Activated naive CD8-positive, alpha-beta T cell treated with anti-CD3 and anti-CD28 coated beads, Interleukin-2, amount 50 U/mL, for 24 hours (primary cell): ENCODE results near the gene ODC1.

Experiments used
- ATAC-seq: fragments of 150-1000 bp; cut with Tn5 transposase; one replicate; pipeline ENCODE4 v1.10.0; 2021
- DNase-seq: peaks from one replicate; pipeline ENCODE4 v3.0.0; 2021
- H3K27ac Mint-ChIP-seq: one replicate; pipeline ENCODE4 v1.8.0; 2021; ENCODE audit warnings: mild to moderate bottlenecking, mixed read lengths
- H3K27me3 Mint-ChIP-seq: one replicate; pipeline ENCODE4 v1.8.0; 2021; ENCODE audit warnings: mixed read lengths
- H3K36me3 Mint-ChIP-seq: one replicate; pipeline ENCODE4 v1.8.0; 2021; ENCODE audit warnings: low read depth, mixed read lengths
- H3K4me1 Mint-ChIP-seq: one replicate; pipeline ENCODE4 v1.8.0; 2021; ENCODE audit warnings: mixed read lengths
- H3K4me3 Mint-ChIP-seq: one replicate; pipeline ENCODE4 v1.8.0; 2021; ENCODE audit warnings: mild to moderate bottlenecking, moderate library complexity, mixed read lengths
- H3K9me3 Mint-ChIP-seq: one replicate; pipeline ENCODE4 v1.8.0; 2021; ENCODE audit warnings: mixed read lengths

The ODC1 gene

GRCh38 chr2:10426726-10427617 lies 21.2 kb downstream of the ODC1 start:
- Mint-ChIP-seq H3K4me3 (no peak overlapping the region), H3K4me1 (peaks cover under 1% of the 10 kb centered on the region), H3K27ac (no peak overlapping the region), H3K9me3 (no peaks in the 10 kb centered on the region), H3K36me3 (peaks cover 11% of the 10 kb centered on the region), H3K27me3 (peaks cover 8% of the 10 kb centered on the region)
- no peak for DNase-seq
- no peak for ATAC-seq

GRCh38 chr2:10425699-10426098 lies 22.4 kb downstream of the ODC1 start:
- DNase-seq: no peak
- no peak for ATAC-seq
- H3K9me3 Mint-ChIP-seq: no peaks in the 10 kb centered on the region
- H3K27ac Mint-ChIP-seq: no peak overlapping the region
- H3K4me3 Mint-ChIP-seq: no peak overlapping the region
- H3K4me1 Mint-ChIP-seq: no peaks in the 10 kb centered on the region
- peaks cover 11% of the 10 kb centered on the region for H3K36me3 Mint-ChIP-seq
- H3K27me3 Mint-ChIP-seq: no peaks in the 10 kb centered on the region

- Mint-ChIP-seq H3K9me3 (no peaks in the 10 kb centered on the region), H3K27ac (no peak overlapping the region), H3K4me1 (no peaks in the 10 kb centered on the region), H3K4me3 (no peak overlapping the region), H3K36me3 (peaks cover 15% of the 10 kb centered on the region), H3K27me3 (no peaks in the 10 kb centered on the region)
- no peak for ATAC-seq
- no peak for DNase-seq
These were observed 23.1 kb downstream of the ODC1 start for GRCh38 chr2:10424916-10425505.

- H3K9me3 Mint-ChIP-seq: no peaks in the 10 kb centered on the region
- peaks cover 20% of the 10 kb centered on the region for H3K36me3 Mint-ChIP-seq
- H3K4me3 Mint-ChIP-seq: no peak overlapping the region
- H3K27me3 Mint-ChIP-seq: no peaks in the 10 kb centered on the region
- H3K4me1 Mint-ChIP-seq: no peaks in the 10 kb centered on the region
- no peak overlapping the region for H3K27ac Mint-ChIP-seq
- ATAC-seq (no peak), DNase-seq (no peak)
These were observed 24.1 kb downstream of the ODC1 start for GRCh38 chr2:10424051-10424450.

- H3K9me3 Mint-ChIP-seq: no peaks in the 10 kb centered on the region
- ATAC-seq (no peak), DNase-seq (no peak)
- no peaks in the 10 kb centered on the region for H3K27me3 Mint-ChIP-seq
- H3K27ac Mint-ChIP-seq: no peak overlapping the region
- H3K4me1 Mint-ChIP-seq: peaks cover 3% of the 10 kb centered on the region
- no peak overlapping the region for H3K4me3 Mint-ChIP-seq
- peaks cover 24% of the 10 kb centered on the region for H3K36me3 Mint-ChIP-seq
These were observed 24.7 kb downstream of the ODC1 start for GRCh38 chr2:10423400-10423774.

- DNase-seq (no peak), ATAC-seq (no peak)
- Mint-ChIP-seq H3K9me3 (no peaks in the 10 kb centered on the region), H3K27me3 (no peaks in the 10 kb centered on the region), H3K4me1 (peaks cover 5% of the 10 kb centered on the region), H3K4me3 (no peak overlapping the region), H3K36me3 (peaks cover 25% of the 10 kb centered on the region), H3K27ac (no peak overlapping the region)
These were observed 25.3 kb downstream of the ODC1 start for GRCh38 chr2:10422732-10423399.

- H3K27ac Mint-ChIP-seq: no peak overlapping the region
- H3K36me3 Mint-ChIP-seq: peaks cover 23% of the 10 kb centered on the region
- H3K4me1 Mint-ChIP-seq: peaks cover 12% of the 10 kb centered on the region
- H3K27me3 Mint-ChIP-seq: no peaks in the 10 kb centered on the region
- no peak for DNase-seq
- ATAC-seq: no peak
- no peak overlapping the region for H3K4me3 Mint-ChIP-seq
- H3K9me3 Mint-ChIP-seq: no peaks in the 10 kb centered on the region
These were observed 25.9 kb downstream of the ODC1 start for GRCh38 chr2:10422251-10422650.

GRCh38 chr2:10419553-10420257 lies 28.4 kb downstream of the ODC1 start:
- Mint-ChIP-seq H3K27ac (no peak overlapping the region), H3K4me1 (peaks cover 12% of the 10 kb centered on the region), H3K36me3 (peaks cover 18% of the 10 kb centered on the region), H3K4me3 (no peak overlapping the region), H3K9me3 (no peaks in the 10 kb centered on the region), H3K27me3 (no peaks in the 10 kb centered on the region)
- DNase-seq (no peak), ATAC-seq (no peak)

- H3K27me3 Mint-ChIP-seq: no peaks in the 10 kb centered on the region
- H3K4me1 Mint-ChIP-seq: peaks cover 18% of the 10 kb centered on the region
- H3K36me3 Mint-ChIP-seq: peaks cover 17% of the 10 kb centered on the region
- no peak overlapping the region for H3K27ac Mint-ChIP-seq
- H3K9me3 Mint-ChIP-seq: no peaks in the 10 kb centered on the region
- DNase-seq: no peak
- no peak for ATAC-seq
- H3K4me3 Mint-ChIP-seq: no peak overlapping the region
These were observed 30.4 kb downstream of the ODC1 start for GRCh38 chr2:10417551-10418335.

GRCh38 chr2:10415640-10416039 lies 32.5 kb downstream of the ODC1 start:
- no peak for ATAC-seq
- DNase-seq: no peak
- peaks cover 23% of the 10 kb centered on the region for H3K36me3 Mint-ChIP-seq
- no peak overlapping the region for H3K4me3 Mint-ChIP-seq
- peaks cover 23% of the 10 kb centered on the region for H3K4me1 Mint-ChIP-seq
- H3K27me3 Mint-ChIP-seq: no peaks in the 10 kb centered on the region
- H3K27ac Mint-ChIP-seq: no peak overlapping the region
- H3K9me3 Mint-ChIP-seq: no peaks in the 10 kb centered on the region

GRCh38 chr2:10415048-10415447 lies 33.1 kb downstream of the ODC1 start:
- Mint-ChIP-seq H3K9me3 (no peaks in the 10 kb centered on the region), H3K27me3 (no peaks in the 10 kb centered on the region), H3K27ac (no peak overlapping the region), H3K36me3 (peaks cover 23% of the 10 kb centered on the region), H3K4me3 (no peak overlapping the region), H3K4me1 (peaks cover 29% of the 10 kb centered on the region)
- ATAC-seq (no peak), DNase-seq (no peak)

GRCh38 chr2:10414591-10414990 lies 33.5 kb downstream of the ODC1 start:
- no peaks in the 10 kb centered on the region for H3K9me3 Mint-ChIP-seq
- DNase-seq: no peak
- ATAC-seq: no peak
- H3K36me3 Mint-ChIP-seq: peaks cover 22% of the 10 kb centered on the region
- no peaks in the 10 kb centered on the region for H3K27me3 Mint-ChIP-seq
- H3K27ac Mint-ChIP-seq: no peak overlapping the region
- no peak overlapping the region for H3K4me3 Mint-ChIP-seq
- peaks cover 33% of the 10 kb centered on the region for H3K4me1 Mint-ChIP-seq

GRCh38 chr2:10413991-10414451 lies 34.1 kb downstream of the ODC1 start:
- Mint-ChIP-seq H3K4me1 (peaks cover 39% of the 10 kb centered on the region), H3K9me3 (no peaks in the 10 kb centered on the region), H3K36me3 (peaks cover 18% of the 10 kb centered on the region), H3K27ac (no peak overlapping the region), H3K4me3 (no peak overlapping the region), H3K27me3 (no peaks in the 10 kb centered on the region)
- ATAC-seq: no peak
- DNase-seq: no peak

- Mint-ChIP-seq H3K4me3 (no peak overlapping the region), H3K27me3 (no peaks in the 10 kb centered on the region), H3K27ac (no peak overlapping the region), H3K9me3 (no peaks in the 10 kb centered on the region), H3K4me1 (peaks cover 42% of the 10 kb centered on the region), H3K36me3 (peaks cover 16% of the 10 kb centered on the region)
- ATAC-seq (no peak), DNase-seq (no peak)
These were observed 34.6 kb downstream of the ODC1 start for GRCh38 chr2:10413503-10413902.
